DND-41 (cell line): Measurements from ENCODE around the gene PSG4.
"Not testable (repeated sequence)": the region's sequence is repeated elsewhere in the genome, so short reads cannot be mapped to it uniquely, and the experiment has no call there.

Experiments used
- ATAC-seq: fragments of 200-7000 bp; cut with Tn5 transposase; 3 replicates; pipeline ENCODE4 v1.9.1; 2021; ENCODE audit warnings: low read depth; ENCODE audit not compliant: insufficient read depth
- DNase-seq: peaks from one replicate; pipeline ENCODE4 v3.0.0-alpha.2; 2020
- H2AFZ ChIP-seq: 2 replicates; pipeline ENCODE4 v1.6.0; 2012; ENCODE audit warnings: low read depth, low read length
- H3K27ac ChIP-seq: 2 replicates; pipeline ENCODE4 v1.5.1; 2012; ENCODE audit warnings: low read length, inconsistent platforms
- H3K27me3 ChIP-seq: fragments of 200-600 bp; sonication (generic); 2 replicates; pipeline ENCODE4 v1.6.0; 2012; ENCODE audit warnings: low read length, mild to moderate bottlenecking, inconsistent platforms; ENCODE audit not compliant: insufficient read depth, poor library complexity
- H3K36me3 ChIP-seq: 2 replicates; pipeline ENCODE4 v1.5.1; 2012; ENCODE audit warnings: low read length, inconsistent platforms; ENCODE audit not compliant: insufficient read depth
- H3K4me1 ChIP-seq: 2 replicates; pipeline ENCODE4 v1.5.1; 2012; ENCODE audit warnings: mild to moderate bottlenecking, low read length; ENCODE audit not compliant: insufficient read depth
- H3K4me2 ChIP-seq: 2 replicates; pipeline ENCODE4 v1.6.0; 2012; ENCODE audit warnings: mild to moderate bottlenecking, moderate library complexity, low read length, inconsistent platforms; ENCODE audit not compliant: insufficient read depth
- H3K4me3 ChIP-seq, 2 experiments: fragments of 200-600 bp in 1 of 2; shearing (Covaris generic) in 1 of 2; 2 replicates each; pipeline ENCODE4 v1.5.1; 2012 to 2016; ENCODE audit warnings: inconsistent platforms in 2 of 2, low read length in 2 of 2, mild to moderate bottlenecking in 2 of 2, low read depth in 1 of 2, moderate library complexity in 1 of 2
- H3K79me2 ChIP-seq: 2 replicates; pipeline ENCODE4 v1.6.0; 2012; ENCODE audit warnings: low read length, inconsistent platforms; ENCODE audit not compliant: insufficient read depth
- H3K9ac ChIP-seq: 2 replicates; pipeline ENCODE4 v1.6.0; 2012; ENCODE audit warnings: low read depth, mild to moderate bottlenecking, inconsistent platforms, low read length, moderate library complexity
- H3K9me3 ChIP-seq: 2 replicates; pipeline ENCODE4 v1.5.1; 2012; ENCODE audit warnings: low read length, moderate library complexity, mild to moderate bottlenecking, inconsistent platforms; ENCODE audit not compliant: insufficient read depth, severe bottlenecking
- H4K20me1 ChIP-seq: 2 replicates; pipeline ENCODE4 v1.6.0; 2012; ENCODE audit warnings: low read length; ENCODE audit not compliant: insufficient read depth
- TF ChIP-seq, protein P1 (sequence below): IDR thresholded peaks from 2 replicates; pipeline ENCODE4 v1.5.1; 2012; ENCODE audit warnings: borderline replicate concordance, low read length, moderate library complexity, mild to moderate bottlenecking; ENCODE audit not compliant: poor library complexity, severe bottlenecking; ENCODE audit errors: extremely low read depth

Gene PSG4

DNA sequence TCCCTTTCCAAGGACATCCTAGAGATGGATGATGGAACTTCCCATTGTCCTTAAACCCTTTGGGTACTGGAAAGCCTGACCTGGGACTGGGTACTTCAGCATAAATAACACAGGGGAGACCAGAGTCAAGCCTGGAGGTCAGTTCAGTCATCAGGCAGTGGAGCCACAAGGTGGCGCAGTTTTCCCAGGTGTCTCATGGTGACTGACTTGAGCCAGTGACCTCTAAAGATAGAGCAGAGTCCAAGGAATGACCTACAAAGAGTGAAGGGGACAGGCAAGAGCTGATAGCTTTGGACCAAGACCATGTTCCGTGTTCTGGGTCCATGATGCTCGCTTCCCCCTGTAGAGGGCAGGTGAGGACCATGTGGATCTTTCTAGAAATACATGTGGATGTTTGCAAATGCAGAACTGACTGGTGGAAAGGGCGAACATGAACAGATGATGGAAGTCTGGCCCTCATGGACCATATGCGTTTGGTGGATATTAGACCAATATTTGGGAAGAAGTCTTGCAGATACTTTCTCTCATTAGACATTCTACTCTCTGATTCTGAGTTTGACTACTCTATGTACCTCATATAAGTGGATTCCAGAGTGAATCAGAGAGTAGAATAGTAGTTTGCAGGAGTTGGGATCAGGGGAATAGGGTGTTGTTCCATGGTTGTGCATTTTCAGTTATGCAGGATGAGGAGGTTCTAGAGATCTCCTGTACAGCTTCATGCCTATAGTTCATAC lies 6.6 kb downstream of the PSG4 start:
- not testable (repeated sequence) for H3K9ac ChIP-seq, H3K9me3 ChIP-seq, H3K4me1 ChIP-seq, H3K79me2 ChIP-seq, H4K20me1 ChIP-seq, DNase-seq, H3K27me3 ChIP-seq, H2AFZ ChIP-seq, H3K4me2 ChIP-seq, H3K36me3 ChIP-seq, H3K4me3 ChIP-seq, ATAC-seq, H3K27ac ChIP-seq
- TF ChIP-seq, protein P1, sequence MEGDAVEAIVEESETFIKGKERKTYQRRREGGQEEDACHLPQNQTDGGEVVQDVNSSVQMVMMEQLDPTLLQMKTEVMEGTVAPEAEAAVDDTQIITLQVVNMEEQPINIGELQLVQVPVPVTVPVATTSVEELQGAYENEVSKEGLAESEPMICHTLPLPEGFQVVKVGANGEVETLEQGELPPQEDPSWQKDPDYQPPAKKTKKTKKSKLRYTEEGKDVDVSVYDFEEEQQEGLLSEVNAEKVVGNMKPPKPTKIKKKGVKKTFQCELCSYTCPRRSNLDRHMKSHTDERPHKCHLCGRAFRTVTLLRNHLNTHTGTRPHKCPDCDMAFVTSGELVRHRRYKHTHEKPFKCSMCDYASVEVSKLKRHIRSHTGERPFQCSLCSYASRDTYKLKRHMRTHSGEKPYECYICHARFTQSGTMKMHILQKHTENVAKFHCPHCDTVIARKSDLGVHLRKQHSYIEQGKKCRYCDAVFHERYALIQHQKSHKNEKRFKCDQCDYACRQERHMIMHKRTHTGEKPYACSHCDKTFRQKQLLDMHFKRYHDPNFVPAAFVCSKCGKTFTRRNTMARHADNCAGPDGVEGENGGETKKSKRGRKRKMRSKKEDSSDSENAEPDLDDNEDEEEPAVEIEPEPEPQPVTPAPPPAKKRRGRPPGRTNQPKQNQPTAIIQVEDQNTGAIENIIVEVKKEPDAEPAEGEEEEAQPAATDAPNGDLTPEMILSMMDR = peak; percentile 14

DNA sequence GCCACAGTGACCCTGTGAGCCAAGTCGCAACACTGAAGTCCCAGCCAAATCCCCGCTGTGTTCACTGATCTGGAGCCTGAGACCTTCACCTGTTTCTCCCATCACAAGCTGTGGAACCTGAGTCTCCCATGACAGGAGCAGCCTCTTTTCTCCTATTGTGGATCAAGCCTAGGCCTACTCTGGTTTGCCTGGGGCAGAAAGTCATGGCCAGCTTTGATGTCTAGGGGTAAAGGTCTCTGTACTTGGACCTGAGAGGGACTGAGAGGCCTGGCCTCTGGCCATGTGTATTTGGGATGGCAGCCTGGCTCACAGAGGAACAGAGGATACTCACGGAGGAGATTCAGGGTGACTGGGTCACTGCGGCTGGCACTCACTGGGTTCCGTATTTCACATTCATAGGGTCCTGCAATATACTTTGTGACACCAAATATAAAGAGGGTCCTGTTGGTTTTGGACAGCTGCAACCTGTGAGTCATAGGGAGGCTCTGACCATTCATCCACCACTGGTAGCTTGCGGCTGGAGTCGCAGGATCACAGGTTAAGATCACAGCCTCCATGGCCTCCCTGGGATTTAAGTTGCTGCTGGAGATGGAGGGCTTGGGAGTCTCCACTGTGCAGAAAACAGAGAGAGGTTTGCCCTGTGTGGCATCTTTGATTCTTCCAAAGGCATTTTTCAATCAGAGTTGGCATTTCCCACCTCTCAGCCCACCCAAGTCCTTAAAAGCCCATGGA lies 7.6 kb downstream of the PSG4 start:
- H4K20me1 ChIP-seq, H3K79me2 ChIP-seq, DNase-seq, H3K4me1 ChIP-seq, H3K9me3 ChIP-seq, H3K27me3 ChIP-seq, H3K27ac ChIP-seq, H3K36me3 ChIP-seq, H2AFZ ChIP-seq, ATAC-seq, H3K4me2 ChIP-seq, H3K4me3 ChIP-seq, H3K9ac ChIP-seq: not testable (repeated sequence)

DNA sequence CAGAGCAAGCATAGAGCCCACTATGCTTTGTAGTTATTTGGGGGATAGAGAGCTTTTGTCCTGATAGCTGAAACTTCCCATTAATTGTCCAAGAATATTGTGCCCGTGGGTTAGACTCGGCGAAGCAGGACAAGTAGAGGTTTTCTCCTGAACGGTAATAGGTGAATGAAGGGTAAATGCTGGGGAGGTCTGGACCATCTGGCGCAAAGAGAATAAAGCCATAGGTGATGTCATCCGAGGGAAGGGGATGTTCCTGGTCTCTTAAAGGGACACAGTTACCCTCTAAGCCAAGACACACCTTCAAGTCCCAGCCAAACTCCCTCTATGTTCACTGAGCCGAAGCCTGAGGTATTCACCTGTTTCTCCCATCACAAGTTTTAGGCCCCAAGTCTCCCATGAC lies 11.0 kb downstream of the PSG4 start:
- not testable (repeated sequence) for H4K20me1 ChIP-seq, H3K9ac ChIP-seq, DNase-seq, H3K27ac ChIP-seq, H3K27me3 ChIP-seq, H3K36me3 ChIP-seq, H3K4me2 ChIP-seq, H2AFZ ChIP-seq, H3K4me1 ChIP-seq, ATAC-seq, H3K79me2 ChIP-seq, H3K9me3 ChIP-seq, H3K4me3 ChIP-seq

DNA sequence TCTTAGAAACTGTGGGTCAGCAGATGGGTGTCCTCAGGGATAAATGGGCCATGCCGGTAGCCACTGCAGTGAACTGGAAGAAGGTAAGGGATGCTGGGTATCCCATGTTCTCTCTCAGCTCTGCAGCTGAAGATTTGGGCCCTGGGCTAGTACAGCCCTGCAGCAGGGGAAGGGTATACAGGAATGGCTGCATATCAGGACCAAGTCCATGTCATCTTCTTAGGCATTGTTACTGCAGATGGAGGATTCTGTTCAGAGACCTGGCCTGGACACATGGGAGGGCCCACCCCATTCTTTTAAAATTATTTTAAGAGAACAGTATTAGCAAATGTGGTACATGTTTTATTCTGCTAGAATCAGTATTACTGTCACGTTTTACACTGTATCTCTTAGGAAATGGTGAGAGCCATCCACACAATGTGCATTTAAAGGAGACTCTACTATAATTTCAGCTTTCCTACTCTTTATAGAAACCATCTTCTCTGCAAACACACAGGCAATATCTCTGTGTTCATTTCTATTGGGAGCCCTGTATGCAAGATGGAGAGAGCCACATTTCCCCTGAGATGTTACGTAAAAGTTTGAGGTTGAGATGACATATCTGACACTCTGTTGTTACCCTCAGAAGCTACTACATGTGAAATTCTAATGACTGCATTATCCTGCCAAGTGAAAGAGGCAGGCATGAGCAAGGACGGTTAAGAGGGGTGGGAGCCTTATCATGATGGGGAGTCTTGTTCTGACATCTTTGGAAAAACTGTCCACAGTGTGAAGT lies 12.9 kb downstream of the PSG4 start:
- not testable (repeated sequence) for H3K4me3 ChIP-seq, H3K9ac ChIP-seq, H2AFZ ChIP-seq, H3K27me3 ChIP-seq, H3K79me2 ChIP-seq, H3K9me3 ChIP-seq, ATAC-seq, H3K4me1 ChIP-seq, DNase-seq, H3K27ac ChIP-seq, H4K20me1 ChIP-seq, H3K4me2 ChIP-seq, H3K36me3 ChIP-seq

DNA sequence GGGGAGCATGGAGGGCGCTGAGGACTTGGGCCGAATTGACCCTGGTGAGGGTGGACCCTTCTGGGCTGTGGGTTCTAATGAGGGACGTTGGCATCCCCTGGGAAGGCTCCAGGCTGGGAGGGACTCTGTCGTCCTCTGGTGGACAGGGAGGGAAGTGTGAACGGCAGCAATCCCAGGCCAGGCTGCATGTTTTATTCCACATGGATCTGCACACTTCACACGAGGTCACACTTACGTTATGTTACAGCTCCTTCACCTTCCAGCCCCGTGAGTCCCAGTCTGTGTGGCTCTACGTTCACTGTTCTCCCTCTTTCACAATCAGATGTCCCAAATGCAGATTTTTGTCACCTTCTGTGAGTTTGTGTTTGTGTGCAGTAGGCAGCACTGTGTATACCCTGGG lies 17.3 kb downstream of the PSG4 start:
- not testable (repeated sequence) for H3K36me3 ChIP-seq, H3K27me3 ChIP-seq, H3K9ac ChIP-seq, ATAC-seq, H3K4me3 ChIP-seq, H3K9me3 ChIP-seq, H3K27ac ChIP-seq, H3K4me1 ChIP-seq, H2AFZ ChIP-seq, H3K4me2 ChIP-seq, H4K20me1 ChIP-seq, H3K79me2 ChIP-seq, DNase-seq
- TF ChIP-seq, protein P1 = peak; percentile 39

DNA sequence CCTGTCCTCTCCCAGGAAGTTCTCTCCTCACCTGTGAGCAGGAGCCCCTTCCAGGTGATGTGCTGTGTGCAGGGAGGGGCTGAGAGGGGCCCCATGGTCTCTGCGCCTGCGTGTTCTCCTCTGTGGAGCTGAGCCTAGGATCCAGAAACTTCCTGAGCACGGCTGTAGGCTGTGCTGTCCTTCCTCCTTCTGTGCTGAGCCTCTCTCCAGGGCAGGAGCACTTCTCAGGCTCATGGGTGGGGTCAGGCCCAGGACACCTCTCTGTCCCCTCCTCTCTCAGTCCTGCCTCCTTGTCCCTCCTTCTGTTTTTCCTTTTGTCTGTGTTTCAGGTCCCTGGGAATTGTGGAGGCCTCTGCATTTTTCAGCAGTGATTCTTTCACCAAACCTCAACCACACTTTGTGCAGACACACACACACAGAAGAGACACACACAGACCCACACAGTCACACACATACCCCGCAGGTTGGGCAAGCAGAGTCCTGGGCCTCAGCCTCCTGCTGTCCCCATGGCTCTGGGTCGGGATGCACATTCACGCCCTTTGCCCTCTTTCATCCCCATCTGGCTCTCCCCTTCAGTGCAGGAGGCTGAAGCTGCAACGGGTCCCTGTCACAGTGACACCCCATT lies 19.0 kb downstream of the PSG4 start, which contains the start of gene PSG5:
Gene PSG5 (minus strand): TSS at position 226 of the 625 bp plus-strand sequence. CDS start 131 bp downstream, at position 95.
- not testable (repeated sequence) for H3K79me2 ChIP-seq, H3K4me3 ChIP-seq, H3K9ac ChIP-seq

More for the DNA sequence above, 19.0 kb downstream of the PSG4 start, which contains the start of gene PSG5:
- not testable (repeated sequence) for H4K20me1 ChIP-seq, ATAC-seq, H3K9me3 ChIP-seq, H3K4me2 ChIP-seq, H3K36me3 ChIP-seq, H3K4me1 ChIP-seq, H3K27me3 ChIP-seq, DNase-seq, H3K27ac ChIP-seq, H2AFZ ChIP-seq
